Inflammatory macrophage (primary cell): ENCODE results near the gene OR5B17.
"Not testable (repeated sequence)": the region's sequence is repeated elsewhere in the genome, so short reads cannot be mapped to it uniquely, and the experiment has no call there.

Experiments used
- DNase-seq, 2 donors: peaks; one replicate each; pipeline ENCODE4 v3.0.0-alpha.2; 2020 to 2022
- total RNA-seq, 18 experiments: gene quantifications; one replicate each; lab custom pipeline; 2026; ENCODE audit warnings: mixed read lengths in 6 of 18, inconsistent platforms in 2 of 18; lab: John Stamatoyannopoulos, UW

OR5B17 gene
- 0 to 0.03 (median 0) reads per million in 18 experiments for total RNA-seq

- DNase-seq: no peak
Observed at GRCh38 chr11:58358969-58359368, at the start of gene OR5B17. TSS of gene OR5B17 (minus strand) at chr11:58359069. CDS start at chr11:58359069, 0 bp downstream.

GRCh38 chr11:58406774-58407173 lies 47.9 kb upstream of the OR5B17 start, which contains the start of gene OR5B3:
TSS of gene OR5B3 (minus strand) at chr11:58406874. CDS start at chr11:58403409, 3,465 bp downstream.
- no peak for DNase-seq

GRCh38 chr11:58399622-58400021 lies 40.8 kb upstream of the OR5B17 start:
- DNase-seq: not testable (repeated sequence)

- no peak for DNase-seq
Observed at GRCh38 chr11:58395581-58395980, 36.7 kb upstream of the OR5B17 start.

- DNase-seq: no peak
Observed at GRCh38 chr11:58394195-58394594, 35.3 kb upstream of the OR5B17 start.

GRCh38 chr11:58392746-58393145 lies 33.9 kb upstream of the OR5B17 start:
- no peak for DNase-seq

- no peak for DNase-seq
Observed at GRCh38 chr11:58391879-58392278, 33.0 kb upstream of the OR5B17 start.

GRCh38 chr11:58390551-58391063 lies 31.7 kb upstream of the OR5B17 start:
- no peak for DNase-seq

- no peak for DNase-seq
Observed at GRCh38 chr11:58354727-58355126, 4.1 kb downstream of the OR5B17 start.

GRCh38 chr11:58345204-58345603 lies 13.7 kb downstream of the OR5B17 start:
- DNase-seq: no peak

GRCh38 chr11:58334708-58335107 lies 24.2 kb downstream of the OR5B17 start:
- no peak for DNase-seq

- DNase-seq: no peak
Observed at GRCh38 chr11:58330861-58331260, 28.0 kb downstream of the OR5B17 start.

GRCh38 chr11:58318532-58318931 lies 40.3 kb downstream of the OR5B17 start:
- no peak for DNase-seq

GRCh38 chr11:58316142-58316541 lies 42.7 kb downstream of the OR5B17 start:
- no peak for DNase-seq
